GM18873 (cell line): Measurements from ENCODE around the gene SLCO2A1.

Source experiments
- ATAC-seq: cut with Tn5 transposase; IDR thresholded peaks from one replicate; pipeline ENCODE4 v1.9.1; 2021; ENCODE audit warnings: mild to moderate bottlenecking, moderate library complexity, moderate number of reproducible peaks; ENCODE audit not compliant: unreplicated experiment, low FRiP score

Gene SLCO2A1

DNA sequence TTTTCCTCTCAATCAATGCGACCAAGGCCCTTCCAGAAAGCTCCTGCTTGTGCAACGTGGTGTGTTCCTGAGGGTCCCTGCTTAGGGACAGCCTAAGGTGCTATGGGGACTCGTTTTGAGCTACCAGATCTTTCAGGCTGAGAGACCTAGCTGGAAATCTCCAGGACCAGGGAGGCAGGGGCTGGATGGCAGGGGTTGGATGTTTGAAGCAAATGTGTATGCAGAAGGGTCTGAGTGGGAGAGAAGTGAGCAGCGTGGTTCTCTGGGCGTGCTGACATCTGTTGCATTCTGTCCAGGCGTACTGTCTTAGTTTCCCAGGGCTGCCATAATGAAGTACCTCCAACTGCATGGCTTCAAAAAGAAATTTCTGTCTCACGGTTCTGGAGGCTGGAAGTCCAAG lies 31.7 kb upstream of the SLCO2A1 start:
- no peak for ATAC-seq

DNA sequence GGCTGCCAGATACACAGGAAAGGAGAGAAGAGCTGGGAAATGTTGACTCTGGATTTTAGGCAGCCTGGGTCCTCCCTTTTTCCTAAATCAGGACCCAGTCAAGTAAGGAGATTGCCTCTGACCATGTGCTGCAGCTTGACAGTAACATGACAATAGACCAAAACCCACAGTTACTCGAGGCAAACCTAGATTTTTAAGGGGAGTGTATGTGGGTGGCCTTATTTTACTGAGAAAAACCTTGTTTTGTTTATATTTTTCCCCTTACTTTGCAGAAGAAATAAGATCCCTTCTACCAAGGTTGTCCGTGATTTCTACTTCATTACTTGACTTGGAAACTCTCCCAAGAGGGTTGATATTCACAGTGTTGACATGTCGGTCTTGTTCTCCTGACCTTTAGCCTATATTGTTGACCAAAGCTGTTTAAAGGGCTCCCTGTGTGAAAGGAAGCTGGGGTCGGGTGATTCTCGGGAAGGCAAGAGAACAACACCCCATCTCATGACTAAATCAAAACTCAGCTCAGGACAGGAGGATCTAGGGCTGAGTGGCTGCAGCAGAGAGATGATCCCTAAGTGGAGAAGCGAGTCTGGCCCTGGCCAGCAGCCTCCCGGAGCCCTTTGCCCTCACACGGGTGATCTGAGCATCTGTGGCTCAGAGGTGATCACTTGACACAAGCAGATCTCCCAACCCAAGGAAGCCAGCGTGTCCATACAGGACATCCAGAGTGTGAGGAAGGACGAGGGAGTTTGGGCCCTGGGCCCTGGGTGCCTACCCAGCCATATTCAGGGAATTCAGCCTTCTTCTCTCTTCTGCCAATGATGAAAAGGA lies 31.0 kb upstream of the SLCO2A1 start:
- no peak for ATAC-seq

DNA sequence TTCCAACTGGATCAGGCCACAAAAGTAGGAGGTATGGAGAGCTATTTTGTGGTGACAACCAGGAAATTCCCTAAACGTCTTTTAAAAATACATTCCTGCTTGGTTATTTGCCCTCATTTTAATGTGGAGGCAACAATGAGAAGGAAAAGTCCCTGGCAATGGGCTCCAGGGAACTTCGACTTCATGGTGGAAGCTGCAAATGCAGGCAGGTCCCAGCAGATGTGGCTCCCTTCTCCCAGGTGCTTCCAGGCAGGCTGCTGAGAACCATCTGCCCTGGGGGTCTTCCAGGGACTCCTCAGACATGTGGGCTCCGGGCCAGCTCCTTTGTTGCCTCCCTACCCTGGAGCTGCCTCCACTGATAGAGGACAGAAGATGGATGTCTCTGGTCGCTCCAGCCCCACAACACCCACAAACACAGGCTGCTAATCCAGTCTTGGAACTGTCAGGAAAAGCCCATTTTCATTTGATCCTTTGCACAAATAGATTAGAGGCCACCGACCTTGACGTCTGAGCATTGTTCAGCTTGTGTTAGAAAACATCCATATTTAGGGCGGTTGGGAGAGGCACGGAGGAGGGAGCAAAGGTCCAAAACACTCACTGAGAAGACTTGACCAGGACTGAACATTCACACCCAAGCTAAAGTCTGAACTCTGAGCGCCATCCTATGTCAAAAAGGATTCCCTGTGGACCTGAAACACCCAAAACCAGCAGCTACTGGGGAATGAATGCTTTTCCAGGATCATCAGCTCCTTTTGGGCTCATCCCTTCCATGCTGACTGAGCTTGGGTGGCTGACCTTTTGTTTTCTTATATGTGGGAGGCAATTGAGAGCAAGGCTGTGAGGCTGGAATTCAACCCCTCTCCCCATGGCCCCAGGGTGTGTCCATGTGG lies 30.2 kb upstream of the SLCO2A1 start:
- no peak for ATAC-seq

DNA sequence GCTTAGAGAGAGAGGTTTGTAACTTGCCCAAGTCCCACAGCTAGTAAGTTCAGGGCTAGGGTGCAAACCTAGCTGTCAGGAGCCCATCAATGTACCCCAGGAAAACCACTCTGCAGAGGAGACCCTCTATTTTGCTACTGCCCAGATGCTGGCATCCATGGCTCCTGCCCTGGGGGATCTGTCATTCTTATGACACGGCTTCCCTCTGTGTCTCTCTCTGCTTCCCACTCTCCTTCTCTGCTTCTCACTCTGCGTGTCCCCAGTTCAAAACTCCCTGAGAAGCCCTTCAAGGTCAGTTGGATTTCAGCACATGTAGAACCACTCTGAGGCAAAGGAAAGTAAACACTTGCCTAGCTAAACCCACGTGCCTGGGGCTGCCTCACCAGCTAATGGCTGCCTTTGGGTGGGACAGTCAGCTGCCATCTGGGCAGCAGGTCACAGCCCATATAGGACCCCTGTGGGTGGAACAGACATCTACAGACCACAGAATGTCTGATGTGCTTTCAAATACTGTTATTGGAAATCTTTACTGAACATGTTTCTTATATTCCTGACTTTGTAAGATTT lies 29.4 kb upstream of the SLCO2A1 start:
- no peak for ATAC-seq

DNA sequence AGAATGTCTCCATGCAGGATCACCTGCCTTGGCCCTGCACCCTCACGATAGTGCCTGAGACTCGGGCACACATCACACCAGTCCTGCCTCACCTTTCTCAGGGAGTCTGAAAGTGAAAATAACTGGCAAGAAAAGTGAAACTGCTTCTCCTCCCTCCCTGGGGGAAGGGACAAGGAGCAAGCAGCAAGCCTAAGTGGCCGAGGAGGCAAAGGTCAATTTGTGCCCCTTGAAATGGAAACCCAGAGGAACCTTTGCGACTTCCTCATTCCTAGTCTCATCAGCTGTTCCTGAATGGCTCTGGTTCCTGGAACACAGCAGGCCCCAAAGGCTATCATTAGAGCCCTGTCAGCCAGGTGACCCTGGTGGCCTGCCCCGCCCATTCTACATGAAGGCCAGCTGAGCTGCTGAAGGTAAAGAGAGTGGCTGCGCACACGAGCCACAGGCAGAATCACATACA lies 28.0 kb upstream of the SLCO2A1 start:
- no peak for ATAC-seq

GRCh38 chr3:134057006-134057653 lies 27.4 kb upstream of the SLCO2A1 start:
- ATAC-seq: no peak

DNA sequence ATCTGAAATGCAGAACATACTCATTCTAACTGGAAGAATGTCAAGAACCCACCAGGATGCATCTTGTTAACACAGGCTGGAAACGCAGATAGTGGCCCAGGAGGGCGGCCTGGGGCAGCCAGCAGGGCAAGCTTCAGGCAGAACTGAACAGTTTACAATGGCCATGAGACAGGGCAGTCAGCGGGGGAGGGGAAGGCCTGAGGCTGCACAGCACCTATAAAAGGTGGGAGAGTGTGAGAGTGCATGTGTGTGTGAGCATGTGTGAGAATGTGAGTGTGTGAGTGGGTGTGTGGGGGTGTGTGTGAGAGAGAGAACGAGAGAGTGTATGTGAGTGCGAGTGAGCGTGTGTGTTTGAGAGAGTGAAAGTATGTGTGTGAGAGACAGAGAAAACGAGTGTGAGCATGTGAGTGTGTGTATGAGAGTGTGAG lies 26.8 kb upstream of the SLCO2A1 start:
- no peak for ATAC-seq

GRCh38 chr3:134055661-134056060 lies 25.9 kb upstream of the SLCO2A1 start:
- no peak for ATAC-seq

DNA sequence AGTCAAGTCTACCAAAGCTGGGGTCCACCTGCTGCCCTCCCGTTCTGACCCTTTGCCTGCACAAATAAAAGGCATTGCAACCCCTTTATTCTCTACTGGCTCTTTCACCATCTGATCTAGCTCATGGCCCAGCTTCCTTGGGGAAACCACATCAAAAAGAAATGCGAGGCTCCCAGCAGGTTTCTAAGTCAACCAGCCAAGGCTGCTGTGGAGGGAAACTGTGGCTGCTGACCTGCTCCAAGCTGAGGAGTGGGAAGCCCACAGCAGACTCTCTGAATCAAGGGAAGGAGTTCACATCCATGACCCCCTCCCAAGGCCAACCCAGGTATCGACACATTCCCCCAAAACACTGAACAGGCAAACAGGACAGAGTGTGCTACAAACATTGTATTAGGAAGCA lies 25.2 kb upstream of the SLCO2A1 start:
- ATAC-seq: no peak

- no peak for ATAC-seq
Measured at GRCh38 chr3:134054231-134054630, 24.5 kb upstream of the SLCO2A1 start.

DNA sequence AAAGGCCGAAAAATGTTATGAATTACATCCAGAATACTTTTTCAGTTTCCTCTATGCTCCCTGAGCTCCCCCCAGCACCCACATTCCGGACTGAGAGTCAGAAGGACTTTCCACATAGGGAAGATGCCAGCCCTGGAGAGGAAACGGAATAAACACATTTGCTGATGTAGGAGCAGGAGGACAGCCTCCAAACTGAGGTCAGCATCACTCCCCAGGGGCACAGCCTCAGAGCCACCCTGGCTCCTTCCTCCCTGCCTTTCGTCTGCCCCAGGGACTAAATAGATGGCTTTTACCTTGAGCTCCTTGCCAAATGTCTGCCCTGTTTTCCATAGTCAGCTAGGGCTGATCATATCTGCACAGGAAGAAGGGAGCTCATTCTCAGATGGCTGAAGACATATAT lies 22.6 kb upstream of the SLCO2A1 start:
- no peak for ATAC-seq

- no peak for ATAC-seq
Measured at GRCh38 chr3:134049676-134050075, 20.0 kb upstream of the SLCO2A1 start.

DNA sequence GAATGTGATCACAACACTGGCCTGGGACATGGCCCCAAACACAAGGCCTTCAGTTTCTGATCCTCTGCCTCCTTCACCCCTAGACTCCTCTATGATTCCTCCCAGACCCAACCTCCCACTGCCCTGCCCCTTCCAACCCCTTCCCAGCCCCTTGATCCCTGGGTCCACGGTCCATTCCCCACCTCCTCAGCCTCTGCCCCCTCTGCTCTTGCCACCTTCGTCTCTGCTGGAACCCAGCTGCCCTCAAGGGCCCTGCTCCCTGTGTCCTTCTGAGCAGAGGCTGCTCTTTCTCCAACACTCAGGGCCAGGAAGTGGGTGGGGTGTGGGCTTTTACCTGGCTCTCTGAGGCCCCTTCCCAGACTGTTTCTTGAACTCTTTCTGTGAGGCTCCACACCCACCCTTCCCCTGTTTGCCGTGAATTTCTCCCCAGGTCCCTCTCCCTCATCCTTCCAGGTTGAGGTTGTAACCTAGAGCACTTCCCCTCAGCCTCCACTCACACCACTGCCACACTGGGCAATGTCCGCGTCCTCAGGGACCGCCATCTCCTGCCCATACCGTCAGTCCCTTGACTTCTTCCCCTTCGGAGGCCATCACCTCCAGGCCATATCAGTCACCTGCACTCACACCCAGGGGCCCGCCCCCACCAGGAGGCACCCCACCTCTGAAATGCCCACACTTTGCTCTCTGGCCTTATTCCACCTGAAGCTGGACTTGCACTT lies 18.7 kb upstream of the SLCO2A1 start:
- ATAC-seq: no peak

DNA sequence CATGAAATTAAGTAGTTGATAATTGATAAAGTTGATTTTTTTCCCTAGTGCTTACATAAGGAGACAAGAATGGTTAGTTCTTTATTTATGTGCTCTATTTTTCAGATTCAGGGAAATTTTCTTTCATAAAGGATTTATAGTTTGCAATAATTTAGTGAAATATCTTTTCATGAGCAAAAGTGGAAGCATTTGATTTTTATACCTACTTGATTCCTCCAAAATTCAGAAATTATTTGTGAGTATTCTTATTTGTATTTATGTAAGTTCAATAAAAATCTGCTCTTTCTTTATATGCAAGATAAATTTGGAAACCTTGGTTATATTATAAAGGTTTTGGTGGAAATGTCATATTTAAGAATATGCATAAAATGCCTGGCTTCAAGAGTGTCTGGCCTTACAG lies 14.7 kb upstream of the SLCO2A1 start:
- ATAC-seq: no peak

DNA sequence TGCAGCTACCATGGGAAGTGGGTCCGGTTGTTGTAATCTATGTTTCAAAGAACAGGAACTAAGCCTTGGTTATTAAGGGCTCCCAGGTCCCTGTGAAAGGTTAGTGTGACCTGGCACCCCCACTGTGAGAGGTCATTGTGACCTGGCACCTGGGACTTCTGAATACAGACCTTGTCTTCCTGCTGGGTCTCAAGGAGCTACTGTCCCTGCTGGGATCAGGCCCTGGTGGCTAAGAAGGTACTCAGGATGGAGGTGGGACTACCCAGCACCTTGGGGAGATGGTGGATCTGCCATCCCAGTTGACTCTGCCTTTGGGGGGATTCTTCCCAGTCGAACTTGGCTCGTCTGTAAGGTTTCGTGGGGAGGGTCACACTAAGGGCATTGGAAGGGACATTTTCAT lies 10.3 kb upstream of the SLCO2A1 start:
- ATAC-seq: no peak

GRCh38 chr3:134039161-134039862 lies 9.6 kb upstream of the SLCO2A1 start:
- ATAC-seq: no peak

DNA sequence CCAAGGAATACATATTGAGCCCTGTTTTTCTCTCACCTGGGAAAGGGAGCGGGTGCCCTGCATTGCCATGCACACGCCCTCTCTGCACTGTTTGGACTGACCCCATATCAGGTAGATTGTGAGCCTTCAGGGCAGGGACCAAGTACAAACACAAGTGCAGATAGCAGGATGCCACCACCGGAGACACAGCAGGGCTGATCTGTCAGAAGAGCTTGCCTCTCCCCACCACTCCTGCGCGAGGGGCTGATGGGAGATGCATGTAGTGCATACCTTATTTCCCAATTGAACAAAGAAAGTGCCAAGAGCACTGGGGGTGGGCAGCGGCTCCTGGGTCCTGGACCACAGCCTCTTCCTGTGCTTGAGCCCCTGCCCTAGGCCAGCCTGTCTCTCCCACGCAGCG lies 9.0 kb upstream of the SLCO2A1 start:
- ATAC-seq: no peak

DNA sequence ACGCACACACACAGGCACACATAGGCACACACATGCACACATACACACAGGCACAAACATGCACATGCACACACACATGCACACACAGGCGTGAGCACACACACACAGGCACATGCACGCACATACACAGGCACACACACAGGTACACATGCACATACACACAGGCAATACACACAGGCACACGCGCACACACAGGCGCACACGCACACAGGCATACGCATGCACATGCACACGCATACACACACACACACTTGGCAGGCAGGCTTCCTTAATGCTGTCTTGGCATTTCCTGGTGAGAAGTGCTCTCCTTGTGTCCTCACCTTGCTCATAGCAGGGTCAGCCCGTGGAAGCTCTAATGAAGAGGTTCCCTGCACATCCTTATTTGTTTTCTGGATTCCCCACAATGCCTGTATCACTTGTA lies 8.4 kb upstream of the SLCO2A1 start:
- ATAC-seq: no peak

DNA sequence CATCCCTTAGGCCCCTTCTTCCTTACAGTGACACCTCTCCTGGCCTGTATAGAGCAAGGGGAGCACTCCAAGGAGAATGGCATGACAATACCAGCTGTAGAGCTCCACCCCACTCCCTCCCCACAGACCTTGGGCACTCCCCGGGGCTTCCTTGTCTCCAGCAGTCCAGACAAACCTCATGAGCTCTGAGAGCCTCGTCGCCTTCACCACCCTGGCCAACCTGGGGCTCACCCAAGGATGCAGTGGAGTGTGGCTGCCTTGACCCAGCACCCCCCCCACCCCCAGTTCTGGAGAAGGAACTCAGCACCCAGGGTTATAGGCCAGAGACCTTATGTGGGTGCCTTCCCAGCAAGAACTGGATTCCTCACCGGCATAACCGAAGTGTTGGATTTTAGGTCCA lies 7.4 kb upstream of the SLCO2A1 start:
- ATAC-seq: no peak
